Fibroblast of skin of right quadriceps (primary cell): ENCODE results near the gene KLLN.
"Not testable (repeated sequence)": the region's sequence is repeated elsewhere in the genome, so short reads cannot be mapped to it uniquely, and the experiment has no call there.

Source experiments
- DNase-seq: peaks from one replicate; pipeline ENCODE4 v3.0.0-alpha.2; 2013

The KLLN gene

GRCh38 chr10:87865241-87865881 is 2.0 kb upstream of the KLLN start:
- DNase-seq, result no peak

GRCh38 chr10:87864496-87865059 is 1.2 kb upstream of the KLLN start:
- DNase-seq, result peak; percentile 25

- peak; percentile 23 for DNase-seq
Observed at GRCh38 chr10:87863951-87864495, 690 bp upstream of the KLLN start.

- DNase-seq, result no peak
Observed at GRCh38 chr10:87862679-87863052, 667 bp downstream of the KLLN start.

GRCh38 chr10:87861953-87862678 is 1.2 kb downstream of the KLLN start:
- peak; percentile 99 for DNase-seq

GRCh38 chr10:87861566-87861952 is 1.8 kb downstream of the KLLN start:
- DNase-seq, result peak; percentile 68

GRCh38 chr10:87860816-87861403 is 2.4 kb downstream of the KLLN start:
- DNase-seq, result no peak

GRCh38 chr10:87860156-87860795 is 3.1 kb downstream of the KLLN start:
- DNase-seq, result peak; percentile 79

- DNase-seq, result not testable (repeated sequence)
Observed at GRCh38 chr10:87855665-87856064, 7.7 kb downstream of the KLLN start.

- not testable (repeated sequence) for DNase-seq
Observed at GRCh38 chr10:87855247-87855646, 8.1 kb downstream of the KLLN start.

GRCh38 chr10:87852089-87852488 is 11.2 kb downstream of the KLLN start:
- no peak for DNase-seq

- DNase-seq, result peak; percentile 65
Observed at GRCh38 chr10:87850742-87851205, 12.6 kb downstream of the KLLN start.

- DNase-seq, result no peak
Observed at GRCh38 chr10:87849001-87849400, 14.3 kb downstream of the KLLN start.

GRCh38 chr10:87847550-87847949 is 15.8 kb downstream of the KLLN start:
- no peak for DNase-seq

- not testable (repeated sequence) for DNase-seq
Observed at GRCh38 chr10:87846711-87847110, 16.6 kb downstream of the KLLN start.

GRCh38 chr10:87846023-87846422 is 17.3 kb downstream of the KLLN start:
- DNase-seq, result peak; percentile 47

GRCh38 chr10:87845624-87845998 is 17.7 kb downstream of the KLLN start:
- DNase-seq, result no peak

GRCh38 chr10:87844837-87845623 is 18.3 kb downstream of the KLLN start:
- peak; percentile 44 for DNase-seq

- no peak for DNase-seq
Observed at GRCh38 chr10:87843714-87844113, 19.6 kb downstream of the KLLN start.

GRCh38 chr10:87842776-87843497 is 20.4 kb downstream of the KLLN start:
- DNase-seq, result peak; percentile 59

- DNase-seq, result peak; percentile 13
Observed at GRCh38 chr10:87842220-87842641, 21.1 kb downstream of the KLLN start.
